NCI-H2227 treated with DMSO at 0.1 percent for 48 hours (cell line): Measurements from ENCODE around the gene SEZ6L.
A peak's percentile ranks its signal among the peaks of the same experiment; 100 is the strongest.

Source experiments
- DNase-seq: peaks from one replicate; lab custom pipeline; 2025; lab: John Stamatoyannopoulos, UW

Gene SEZ6L

DNA sequence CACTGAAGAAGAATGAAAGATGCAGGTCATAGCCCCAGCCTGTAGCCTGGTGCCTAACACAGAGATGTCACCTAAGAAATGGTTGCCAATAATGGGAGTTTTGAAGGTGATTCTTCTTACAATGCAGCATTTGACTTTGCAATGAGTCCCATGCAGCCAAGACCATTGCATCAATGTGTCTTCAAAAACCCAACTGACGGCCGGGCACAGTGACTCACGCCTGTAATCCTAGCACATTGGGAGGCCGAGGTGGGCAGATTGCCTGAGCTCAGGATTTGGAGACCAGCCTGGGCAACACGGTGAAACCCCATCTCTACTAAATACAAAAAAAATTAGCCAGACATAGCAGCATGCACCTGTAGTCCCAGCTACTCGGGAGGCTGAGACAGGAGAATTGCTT, 170.5 kb downstream of the SEZ6L start:
- DNase-seq = no peak

DNA sequence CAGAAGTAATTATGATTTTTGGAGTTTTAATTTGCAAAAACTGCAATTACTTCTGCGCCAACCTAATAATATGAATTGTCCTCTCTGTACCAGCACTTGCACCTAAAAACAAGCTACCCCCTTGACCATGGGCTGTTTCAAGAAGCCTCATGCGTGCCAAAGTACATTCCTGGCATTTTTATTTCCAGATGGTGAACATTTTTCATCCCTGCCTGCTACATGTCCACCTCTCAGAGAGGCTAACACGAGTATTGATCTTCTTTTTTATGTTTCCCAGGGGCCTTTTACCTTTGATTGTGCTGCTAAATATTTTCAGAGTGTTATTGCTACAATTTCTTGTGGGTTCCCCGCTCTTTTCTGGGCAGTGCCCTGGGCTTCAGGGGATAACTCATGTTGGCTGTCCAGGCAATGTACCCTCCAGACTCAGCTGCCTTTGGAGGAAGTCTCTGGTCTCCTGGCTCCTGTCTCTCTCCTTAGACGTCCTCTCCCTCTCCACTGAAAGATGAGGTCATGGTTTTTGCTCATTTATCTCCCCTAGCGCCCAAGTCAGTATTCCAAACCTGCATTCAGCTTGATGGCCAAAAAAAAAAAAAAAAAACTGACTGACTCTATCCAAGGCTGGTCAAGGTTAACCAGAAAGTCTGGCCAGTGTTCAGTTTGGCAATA, 173.6 kb downstream of the SEZ6L start:
- DNase-seq = no peak

DNA sequence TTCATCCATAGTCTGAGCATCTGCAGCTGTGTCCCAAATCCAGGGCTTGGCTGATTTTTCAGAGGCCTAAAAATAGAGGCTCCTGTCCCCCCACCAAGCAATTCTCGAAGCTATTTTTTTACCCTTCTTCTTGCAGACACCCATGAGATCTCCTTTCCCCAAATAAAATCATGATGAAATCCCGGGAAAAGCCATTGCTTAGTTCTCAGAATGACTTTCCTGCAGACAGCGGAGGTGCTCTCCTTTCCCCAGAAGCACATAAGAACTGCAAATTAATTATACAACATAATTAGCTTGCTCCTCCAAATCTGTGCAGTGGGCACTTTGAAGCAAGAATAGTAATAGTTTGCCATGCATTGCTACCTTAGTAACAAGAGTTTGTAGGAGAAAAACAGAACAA, 176.2 kb downstream of the SEZ6L start:
- DNase-seq = no peak

GRCh38 chr22:26348810-26349526, 179.7 kb downstream of the SEZ6L start:
- no peak for DNase-seq

- DNase-seq = no peak
Observed at GRCh38 chr22:26354707-26355106, 185.4 kb downstream of the SEZ6L start.

DNA sequence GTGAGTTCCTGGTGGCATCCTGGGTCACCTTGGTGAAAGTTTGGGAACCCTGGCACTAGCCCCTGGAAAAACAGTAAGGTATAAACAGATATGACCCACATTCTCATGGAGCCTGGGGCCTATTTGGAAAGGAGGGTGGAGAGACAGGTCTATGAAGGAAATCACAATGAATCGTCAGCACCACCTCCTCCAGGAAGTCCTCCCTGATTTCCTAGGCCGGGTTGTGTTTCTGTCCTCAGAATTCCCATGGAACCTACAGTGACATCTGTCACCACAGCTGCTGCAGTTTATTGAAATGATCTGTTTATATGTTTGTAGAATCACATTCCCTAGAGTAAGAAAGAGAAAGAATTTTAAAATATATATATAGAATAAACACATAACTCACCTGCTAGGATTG, 188.0 kb downstream of the SEZ6L start:
- DNase-seq = no peak

- no peak for DNase-seq
Observed at GRCh38 chr22:26357813-26358212, 188.6 kb downstream of the SEZ6L start.

DNA sequence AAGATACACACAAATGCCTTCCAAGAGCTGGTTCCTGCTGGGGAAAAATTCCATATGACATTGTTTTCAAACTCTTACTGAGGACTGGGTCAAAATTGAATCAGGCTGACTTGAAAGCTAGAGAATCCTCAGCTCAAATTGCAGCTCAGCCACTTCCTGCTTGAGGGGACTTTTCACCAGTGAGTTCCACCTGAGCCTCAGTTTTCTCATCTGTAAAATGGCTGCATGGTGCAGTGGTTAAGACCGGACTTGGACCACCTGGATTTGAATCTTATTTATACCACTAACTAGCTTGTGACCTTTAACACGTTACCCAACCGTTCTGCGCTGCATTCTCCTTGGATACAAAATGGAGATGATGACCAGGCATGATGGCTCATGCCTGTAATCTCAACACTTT, 189.9 kb downstream of the SEZ6L start:
- no peak for DNase-seq

DNA sequence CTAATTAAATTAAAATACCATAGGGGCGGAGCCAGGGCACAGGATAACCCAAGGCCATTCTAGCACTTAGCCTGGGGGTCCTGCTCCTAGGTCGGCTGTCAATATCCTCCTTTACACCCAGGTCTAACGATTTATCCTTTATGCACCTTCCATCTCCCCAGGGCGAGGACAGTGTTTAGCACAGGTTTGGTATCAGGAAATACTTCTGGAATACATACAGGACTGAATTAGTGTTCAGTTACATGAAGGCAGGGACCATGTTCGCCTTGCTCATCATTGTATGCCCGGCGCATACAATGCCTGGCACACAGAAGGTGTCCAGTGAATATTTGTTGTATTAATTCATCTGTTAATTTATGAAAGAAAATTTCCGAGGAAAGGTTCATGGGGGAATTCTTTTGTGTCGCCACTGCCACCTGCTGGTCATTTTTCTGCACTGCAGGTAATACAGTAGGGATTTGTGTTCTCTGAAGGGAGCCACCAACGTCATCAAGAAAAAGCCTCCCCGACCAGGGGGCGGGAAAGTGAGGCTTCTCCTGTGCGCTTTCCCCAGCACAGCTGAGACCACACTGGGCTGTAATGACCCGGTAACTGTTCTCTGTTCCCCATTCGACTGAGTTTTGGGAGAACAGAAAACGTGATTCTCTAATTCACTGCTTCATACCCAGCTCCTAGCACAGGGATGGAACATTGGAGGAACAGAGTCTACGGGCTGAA, 191.1 kb downstream of the SEZ6L start:
- peak; percentile 56 for DNase-seq

GRCh38 chr22:26362471-26362870, 193.2 kb downstream of the SEZ6L start:
- DNase-seq = no peak

- DNase-seq = peak; percentile 48
Observed at GRCh38 chr22:26364066-26365015, 195.1 kb downstream of the SEZ6L start.

- DNase-seq = peak; percentile 4
Observed at GRCh38 chr22:26367402-26368245, 198.4 kb downstream of the SEZ6L start.

DNA sequence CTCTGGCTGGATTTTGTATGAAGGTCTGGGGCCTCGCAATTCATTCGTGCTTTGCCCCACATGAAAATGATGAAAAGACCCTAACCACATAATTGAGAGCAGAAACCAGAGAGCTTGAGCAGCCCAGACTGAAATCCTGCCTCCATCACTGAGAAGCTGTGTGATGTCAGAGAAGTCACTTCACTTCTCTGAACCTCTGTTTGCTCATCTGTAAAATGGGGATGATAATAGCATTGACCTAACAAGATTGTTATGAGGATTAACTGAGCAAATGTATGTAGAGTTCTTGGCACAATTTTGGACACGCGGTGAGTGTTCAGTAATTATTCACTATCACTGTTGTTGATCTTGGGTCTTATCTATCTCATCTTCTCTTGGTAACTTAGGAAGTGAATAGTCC, 203.6 kb downstream of the SEZ6L start:
- DNase-seq = no peak

DNA sequence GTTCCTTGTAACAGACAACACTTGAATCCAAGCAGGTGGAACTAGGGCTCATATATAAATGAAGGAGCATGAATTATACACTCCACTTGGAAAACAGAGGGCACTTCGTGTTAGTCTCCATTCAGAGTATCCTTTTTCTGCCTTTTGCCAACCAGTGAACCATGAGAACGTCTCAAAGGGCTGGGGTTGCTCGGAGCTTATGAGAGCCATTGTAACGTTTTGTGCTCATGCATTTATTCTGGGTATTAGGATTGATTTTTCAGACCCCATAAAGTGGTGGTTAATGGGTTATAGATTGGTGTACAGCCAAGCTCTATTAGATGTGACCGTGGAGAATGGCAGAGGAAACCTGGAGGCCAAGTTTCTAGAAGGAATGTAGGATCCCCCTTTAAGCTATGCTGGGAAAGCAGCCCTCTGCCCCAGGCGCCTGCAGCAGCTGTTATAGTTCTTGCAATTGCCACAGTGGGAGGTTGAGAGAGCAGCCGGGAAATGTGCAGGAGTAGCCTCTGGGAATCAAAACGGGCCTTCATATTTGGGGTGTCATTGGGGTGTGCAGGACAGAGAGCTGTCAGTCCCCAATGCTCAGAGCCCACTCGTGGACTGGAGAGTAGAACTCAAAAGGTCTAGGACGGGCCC, 205.2 kb downstream of the SEZ6L start:
- peak; percentile 9 for DNase-seq

- no peak for DNase-seq
Observed at GRCh38 chr22:26377170-26377830, 208.0 kb downstream of the SEZ6L start.

DNA sequence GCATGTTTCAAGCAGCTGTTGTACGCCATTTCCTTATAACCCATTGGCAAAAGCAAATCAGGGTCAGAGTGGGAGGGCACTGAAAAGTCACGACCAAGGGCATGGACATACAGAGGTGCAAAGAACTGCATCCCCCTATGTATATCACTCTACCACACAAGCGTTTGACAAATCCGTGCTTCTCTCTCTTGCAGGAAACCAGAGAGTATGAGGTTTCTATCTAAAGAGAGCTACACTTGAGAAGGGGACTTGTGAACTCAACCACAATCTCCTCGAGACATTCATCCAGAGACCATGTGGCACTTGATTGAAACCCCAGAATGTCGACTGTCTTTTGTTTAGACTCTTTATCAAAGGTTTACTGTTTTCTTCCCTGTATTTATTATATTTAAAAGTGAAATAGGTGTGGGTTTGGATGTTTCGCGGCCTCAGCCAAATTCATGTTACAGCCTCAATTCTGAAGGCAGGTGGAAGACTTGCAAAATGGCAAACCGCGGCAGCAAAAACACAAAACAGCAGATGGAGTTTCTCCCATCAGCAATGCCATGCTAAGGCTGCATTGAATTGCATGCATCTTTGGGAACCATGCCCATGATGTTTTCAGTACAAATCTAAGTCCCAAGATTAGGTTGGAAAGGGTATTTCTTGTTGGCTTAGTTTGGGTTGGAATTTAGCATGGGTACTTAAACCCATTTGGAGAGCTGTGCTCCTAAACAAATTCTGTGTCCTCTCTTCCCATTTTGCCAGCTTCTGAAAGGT, 211.0 kb downstream of the SEZ6L start:
- DNase-seq = no peak

DNA sequence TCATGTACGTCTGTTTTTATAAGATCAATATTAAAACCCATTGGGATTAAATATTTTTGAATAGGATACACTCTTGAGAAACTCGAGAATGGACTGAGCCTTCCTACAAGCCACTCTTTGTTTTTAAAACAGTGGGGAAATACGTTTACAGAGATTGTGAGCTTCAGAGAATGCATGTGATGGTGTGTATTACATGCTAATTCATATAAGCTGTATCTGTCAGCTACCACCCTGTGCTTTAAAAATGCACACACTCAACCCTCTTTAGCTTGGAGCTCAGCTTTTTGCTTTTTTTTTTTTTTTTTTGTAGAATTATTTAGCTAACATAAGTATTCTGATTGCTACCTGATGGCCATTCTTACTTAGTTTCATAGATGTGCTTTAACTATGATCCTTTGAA, 213.5 kb downstream of the SEZ6L start:
- DNase-seq = no peak

DNA sequence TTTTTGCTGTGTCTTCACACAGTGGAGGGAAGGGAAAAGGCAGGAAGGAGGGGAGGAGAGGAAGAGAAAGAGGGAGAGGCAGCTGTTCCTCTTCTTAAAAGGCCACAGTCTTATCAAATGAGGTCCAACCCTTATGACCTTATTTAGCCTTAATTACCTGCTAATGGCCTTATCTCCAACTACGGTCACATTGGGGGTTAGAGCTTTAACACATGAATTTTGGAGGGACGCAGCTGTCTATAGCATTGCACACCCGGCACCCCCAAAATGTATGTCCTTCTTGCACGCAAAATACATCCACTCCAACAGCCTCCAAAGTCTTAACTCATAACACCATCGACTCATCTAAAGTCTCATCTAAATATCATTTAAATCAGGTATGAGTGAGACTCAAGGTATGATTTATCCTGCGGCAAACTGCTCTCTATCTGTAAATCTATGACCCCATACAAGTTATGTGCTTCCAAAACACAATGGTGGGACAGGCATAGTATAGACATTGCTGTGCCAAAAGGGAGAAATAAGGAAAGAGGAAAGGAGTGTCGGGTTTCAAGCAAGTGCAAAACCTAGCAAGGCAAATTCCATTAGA, 214.8 kb downstream of the SEZ6L start:
- no peak for DNase-seq

- DNase-seq = no peak
Observed at GRCh38 chr22:26385164-26385563, 215.9 kb downstream of the SEZ6L start.
